Keratinocyte (primary cell): Measurements from ENCODE around the gene DOCK1. TPM values are rescaled to one million over a fixed set of nuclear protein-coding genes. Genes with fewer than 3 reads are reported as not detected.

Source experiments
- DNase-seq: peaks from one replicate; pipeline ENCODE4 v3.0.0-alpha.2; 2011; ENCODE audit warnings: low read depth, missing footprints, low spot score
- FAIRE-seq: peaks from 2 replicates; lab custom pipeline; 2011; peaks lifted over from hg19 to GRCh38; lab: Jason Lieb, UNC
- H2AFZ ChIP-seq: 2 replicates; pipeline ENCODE4 v1.6.0; 2012; ENCODE audit warnings: low read length, control low read depth, inconsistent platforms; ENCODE audit not compliant: control insufficient read depth
- H3K27ac ChIP-seq: 2 replicates; pipeline ENCODE4 v1.5.1; 2011; ENCODE audit warnings: low read length; ENCODE audit not compliant: control insufficient read depth, insufficient read depth
- H3K27me3 ChIP-seq: 3 replicates; pipeline ENCODE4 v1.6.0; 2011; ENCODE audit warnings: low read length; ENCODE audit not compliant: control insufficient read depth, insufficient read depth; ENCODE audit errors: extremely low read depth
- H3K36me3 ChIP-seq, 2 experiments: 2 replicates in 1 of 2; 3 replicates in 1 of 2; pipeline ENCODE4 v1.5.1; 2011; ENCODE audit warnings: low read length in 2 of 2, mild to moderate bottlenecking in 1 of 2; ENCODE audit not compliant: control insufficient read depth in 2 of 2, insufficient read depth in 2 of 2; ENCODE audit errors: extremely low read depth in 1 of 2
- H3K4me1 ChIP-seq: 3 replicates; pipeline ENCODE4 v1.5.1; 2011; ENCODE audit warnings: low read length; ENCODE audit not compliant: control insufficient read depth, insufficient read depth; ENCODE audit errors: extremely low read depth
- H3K4me2 ChIP-seq: 3 replicates; pipeline ENCODE4 v1.6.0; 2011; ENCODE audit warnings: low read depth, low read length; ENCODE audit not compliant: control insufficient read depth, insufficient read depth; ENCODE audit errors: extremely low read depth
- H3K4me3 ChIP-seq, 3 experiments: fragments of 200-600 bp in 1 of 3; sonication (generic) in 1 of 3; 2 replicates in 2 of 3; 3 replicates in 1 of 3; pipeline ENCODE4 v1.5.1; 2011 to 2016; ENCODE audit warnings: low read length in 3 of 3, mild to moderate bottlenecking in 3 of 3, control low read depth in 2 of 3, inconsistent platforms in 1 of 3, low read depth in 1 of 3, mixed read lengths in 1 of 3, mixed run types in 1 of 3, moderate library complexity in 1 of 3; ENCODE audit not compliant: control insufficient read depth in 2 of 3, insufficient read depth in 2 of 3; ENCODE audit errors: extremely low read depth in 1 of 3
- H3K79me2 ChIP-seq: 2 replicates; pipeline ENCODE4 v1.6.0; 2012; ENCODE audit warnings: low read length; ENCODE audit not compliant: control insufficient read depth, insufficient read depth
- H3K9ac ChIP-seq: 3 replicates; pipeline ENCODE4 v1.6.0; 2011; ENCODE audit warnings: low read length; ENCODE audit not compliant: control insufficient read depth, insufficient read depth; ENCODE audit errors: extremely low read depth
- H3K9me1 ChIP-seq: 3 replicates; pipeline ENCODE4 v1.6.0; 2011; ENCODE audit warnings: low read length; ENCODE audit not compliant: control insufficient read depth, insufficient read depth; ENCODE audit errors: extremely low read depth
- H3K9me3 ChIP-seq: 2 replicates; pipeline ENCODE4 v1.5.1; 2012; ENCODE audit warnings: low read depth, low read length; ENCODE audit not compliant: control insufficient read depth
- H4K20me1 ChIP-seq: 3 replicates; pipeline ENCODE4 v1.6.0; 2011; ENCODE audit warnings: low read length; ENCODE audit not compliant: control insufficient read depth, insufficient read depth; ENCODE audit errors: extremely low read depth
- CTCF ChIP-seq, 3 experiments: IDR thresholded peaks in 1 of 3; conservative IDR thresholded peaks in 1 of 3; optimal IDR thresholded peaks in 1 of 3; 2 replicates in 2 of 3; 3 replicates in 1 of 3; pipeline versions ENCODE3 to v1.5.1; 2011; ENCODE audit warnings: low read length in 3 of 3, mild to moderate bottlenecking in 3 of 3, moderate library complexity in 2 of 3, control low read depth in 1 of 3, inconsistent platforms in 1 of 3; ENCODE audit not compliant: insufficient read depth in 2 of 3; ENCODE audit errors: extremely low read depth in 1 of 3
- EZH2 ChIP-seq: IDR thresholded peaks from one replicate; pipeline ENCODE4 v1.6.1; 2012; ENCODE audit warnings: inconsistent platforms, mild to moderate bottlenecking, low read length, moderate library complexity
- dilution Hi-C: fragments of 300-500 bp; cut with MboI; formaldehyde crosslinking; loops from one replicate; pipeline ENCODE4 v1.7.0; 2020; ENCODE audit warnings: low sequenced_read_pairs; ENCODE audit not compliant: extremely low pct_ligation_motif_present
- polyA plus RNA-seq, 5 experiments: library from polyadenylated mRNA; depleted of rRNA in 3 of 5; stranded (reverse) in 3 of 5; stranded (forward) in 1 of 5; unstranded in 1 of 5; fragments of >200 nt; gene quantifications; 1 replicate in 1 of 5; 2 replicates in 3 of 5; 3 replicates in 1 of 5; pipeline versions ENCODE4 v1.2.1 to v1.2.3, GENCODE V29; 2011 to 2012; ENCODE audit warnings: missing spikeins in 2 of 5, low read depth in 1 of 5, low replicate concordance in 1 of 5

Gene DOCK1
- polyA plus RNA-seq, 1 donor (not counting 4 experiments of a cell fraction or from before 2014, with no cell fraction given): 15.7 TPM

- Histone ChIP-seq H2AFZ (no peak overlapping the region), H3K9ac (no peak overlapping the region), H3K4me2 (no peak overlapping the region), H3K36me3 (peaks cover 21 to 23% of the 10 kb centered on the region in 2 experiments), H3K4me1 (no peaks in the 10 kb centered on the region), H3K9me3 (no peaks in the 10 kb centered on the region), H4K20me1 (no peaks in the 10 kb centered on the region), H3K27me3 (no peaks in the 10 kb centered on the region), H3K79me2 (no peaks in the 10 kb centered on the region), H3K9me1 (no peaks in the 10 kb centered on the region), H3K4me3 (no peak overlapping the region), H3K27ac (no peak overlapping the region)
- TF ChIP-seq CTCF (optimal IDR thresholded peaks at IDR 0.05 in 1 of 3, IDR thresholded peaks at IDR 0.05 in 1 of 3, conservative IDR thresholded peaks at IDR 0.05 in 1 of 3; ENCODE audit: extremely low read depth in 1 of 3, insufficient read depth in 2 of 3, low read length in 3 of 3) (no peak), EZH2 (no peak)
- dilution Hi-C loops: no loop called here
- DNase-seq: no peak
- no peak for FAIRE-seq
Observed at GRCh38 chr10:127073666-127074065, 168.4 kb downstream of the DOCK1 start.

GRCh38 chr10:127079392-127079791 lies 174.2 kb downstream of the DOCK1 start:
- DNase-seq (no peak), FAIRE-seq (no peak)
- H3K27ac ChIP-seq: no peak overlapping the region
- H3K36me3 ChIP-seq: peaks cover 14 to 19% of the 10 kb centered on the region in 2 experiments
- TF ChIP-seq EZH2: no peak
- no peak for TF ChIP-seq CTCF (optimal IDR thresholded peaks at IDR 0.05 in 1 of 3, IDR thresholded peaks at IDR 0.05 in 1 of 3, conservative IDR thresholded peaks at IDR 0.05 in 1 of 3; ENCODE audit: extremely low read depth in 1 of 3, insufficient read depth in 2 of 3, low read length in 3 of 3)
- no peak overlapping the region for H2AFZ ChIP-seq
- H3K9me3 ChIP-seq: no peaks in the 10 kb centered on the region
- no peaks in the 10 kb centered on the region for H4K20me1 ChIP-seq
- no peak overlapping the region for H3K9ac ChIP-seq
- H3K27me3 ChIP-seq: no peaks in the 10 kb centered on the region
- no peaks in the 10 kb centered on the region for H3K4me1 ChIP-seq
- H3K4me2 ChIP-seq: no peak overlapping the region
- no peaks in the 10 kb centered on the region for H3K79me2 ChIP-seq
- dilution Hi-C loops: no loop called here
- no peak overlapping the region for H3K4me3 ChIP-seq
- no peaks in the 10 kb centered on the region for H3K9me1 ChIP-seq
